Testis (tissue), 3 donors: ENCODE results near the gene SMCO2. TPM values are rescaled to one million over a fixed set of nuclear protein-coding genes. Genes with fewer than 3 reads are reported as not detected.

Experiments
- DNase-seq: peaks from one replicate; pipeline ENCODE4 v3.0.0-alpha.2; 2019
- H3K27ac ChIP-seq, 2 donors: fragments of 200-600 bp; sonication (generic); one replicate each; pipeline ENCODE4 v1.5.1; 2019
- H3K27me3 ChIP-seq: fragments of 200-600 bp; sonication (generic); one replicate; pipeline ENCODE4 v1.5.1; 2019
- H3K36me3 ChIP-seq: fragments of 200-600 bp; sonication (generic); one replicate; pipeline ENCODE4 v1.5.1; 2017; ENCODE audit warnings: low read depth; ENCODE audit errors: missing control alignments
- H3K4me1 ChIP-seq: fragments of 200-600 bp; sonication (generic); one replicate; pipeline ENCODE4 v1.5.1; 2019
- H3K4me3 ChIP-seq, 2 donors: fragments of 200-600 bp; sonication (generic); one replicate each; pipeline ENCODE4 v1.5.1; 2017 to 2019
- H3K9me3 ChIP-seq: fragments of 200-600 bp; sonication (generic); one replicate; pipeline ENCODE4 v1.5.1; 2017
- POLR2A ChIP-seq: fragments of 450-650 bp; IDR thresholded peaks from one replicate; pipeline ENCODE4 v1.6.1; 2017; ENCODE audit warnings: antibody characterized with exemption, mild to moderate bottlenecking, moderate library complexity
- WGBS, 2 donors: methylation state at CpG; one replicate each; pipeline ENCODE4 v1.1.5; 2018; 5-methylcytosine and 5-hydroxymethylcytosine counted together
- intact Hi-C: fragments of 100-400 bp; cut with DNase I; formaldehyde crosslinking; loops from one replicate; pipeline ENCODE4 v1.15.1; 2023; ENCODE audit warnings: low total_unique reads
- polyA plus RNA-seq: library from polyadenylated mRNA; stranded (reverse); fragments of 350-450 nt; fragmentation: Illumina TruSeq; extraction: RNeasy Lipid Tissue Mini Kit (QIAGEN cat#74804); gene quantifications from one replicate; pipeline ENCODE4 v1.2.3, GENCODE V29; 2014; ENCODE audit warnings: low read depth, low replicate concordance; ENCODE audit not compliant: insufficient read depth
- total RNA-seq, 2 donors: library from RNA; depleted of rRNA; stranded (reverse); fragments of >200 nt; gene quantifications; one replicate each; pipeline ENCODE4 v1.2.3, GENCODE V29; 2016
- TF ChIP-seq, protein P1 (sequence below), 3 experiments: fragments of 450-650 bp in 2 of 3; fragments of 200-600 bp in 1 of 3; sonication (generic) in 1 of 3; IDR thresholded peaks; one replicate each; pipeline ENCODE4 v1.5.1; 2016 to 2019; ENCODE audit warnings: antibody characterized with exemption in 3 of 3, mild to moderate bottlenecking in 2 of 3, moderate library complexity in 1 of 3

The SMCO2 gene
- total and polyA plus RNA-seq, 3 donors from 2014 or later = 1.5 to 4.6 TPM; not detected in 1

DNA sequence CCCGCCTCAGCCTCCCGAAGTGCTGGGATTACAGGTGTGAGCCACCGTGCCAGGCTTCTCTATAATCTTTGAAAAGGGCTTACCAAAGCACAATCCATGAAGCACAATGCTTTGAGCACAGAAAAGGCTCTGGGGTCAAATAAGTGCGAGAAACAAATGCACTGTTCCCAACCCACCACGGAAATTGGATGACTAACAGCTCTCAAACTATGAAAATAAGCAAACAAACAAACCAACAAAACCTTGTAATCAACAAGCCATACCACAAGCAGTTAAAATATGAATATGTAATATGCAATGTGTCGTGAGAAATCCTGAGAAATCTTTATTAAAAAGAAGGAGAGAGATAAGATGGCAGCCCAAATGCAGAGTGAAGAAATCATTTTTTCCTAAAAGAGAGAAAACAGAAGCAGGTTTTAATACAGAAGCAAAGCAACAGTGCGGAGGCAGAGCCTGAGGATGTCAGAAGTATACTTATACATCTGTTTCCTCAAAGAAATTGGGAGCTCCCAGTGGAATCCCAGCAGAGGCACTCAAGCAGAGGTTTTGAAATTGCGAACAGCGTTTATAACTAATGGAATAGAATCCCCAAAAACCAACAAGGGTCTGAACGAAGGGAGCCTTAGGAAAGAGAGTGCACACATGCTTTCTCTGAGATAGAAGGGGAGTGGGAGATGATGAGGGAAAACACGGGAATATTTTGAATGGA lies 17.1 kb downstream of the SMCO2 start:
- H3K27ac ChIP-seq = no peak overlapping the region
- no peak for DNase-seq

DNA sequence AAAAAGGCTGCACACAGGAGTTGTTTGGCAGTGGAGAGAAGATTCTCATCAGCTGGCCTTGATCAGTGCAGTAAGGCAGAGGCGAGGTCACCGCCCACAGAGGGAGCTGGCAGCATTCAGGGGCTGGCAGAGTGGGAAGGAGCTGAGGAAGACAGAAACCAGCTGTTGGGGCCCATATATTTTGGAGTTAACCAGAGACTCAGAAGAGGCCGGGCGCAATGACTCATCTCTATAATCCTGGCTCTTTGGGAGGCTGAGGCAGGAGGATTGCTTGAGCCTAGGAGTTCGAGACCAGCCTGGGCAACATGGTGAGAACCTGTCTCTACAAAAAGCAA lies 17.7 kb downstream of the SMCO2 start:
- Histone ChIP-seq H3K27me3 (no peaks in the 10 kb centered on the region), H3K27ac (no peak overlapping the region), H3K4me3 (no peak overlapping the region), H3K4me1 (no peaks in the 10 kb centered on the region), H3K36me3 (no peaks in the 10 kb centered on the region), H3K9me3 (no peaks in the 10 kb centered on the region)
- WGBS, 2 donors = 33 to 45% methylated on average over 5 of the region's 5 CpGs
- intact Hi-C loops = no loop called here
- peak; percentile 66 for DNase-seq
- TF ChIP-seq POLR2A = no peak
- TF ChIP-seq, protein P1, sequence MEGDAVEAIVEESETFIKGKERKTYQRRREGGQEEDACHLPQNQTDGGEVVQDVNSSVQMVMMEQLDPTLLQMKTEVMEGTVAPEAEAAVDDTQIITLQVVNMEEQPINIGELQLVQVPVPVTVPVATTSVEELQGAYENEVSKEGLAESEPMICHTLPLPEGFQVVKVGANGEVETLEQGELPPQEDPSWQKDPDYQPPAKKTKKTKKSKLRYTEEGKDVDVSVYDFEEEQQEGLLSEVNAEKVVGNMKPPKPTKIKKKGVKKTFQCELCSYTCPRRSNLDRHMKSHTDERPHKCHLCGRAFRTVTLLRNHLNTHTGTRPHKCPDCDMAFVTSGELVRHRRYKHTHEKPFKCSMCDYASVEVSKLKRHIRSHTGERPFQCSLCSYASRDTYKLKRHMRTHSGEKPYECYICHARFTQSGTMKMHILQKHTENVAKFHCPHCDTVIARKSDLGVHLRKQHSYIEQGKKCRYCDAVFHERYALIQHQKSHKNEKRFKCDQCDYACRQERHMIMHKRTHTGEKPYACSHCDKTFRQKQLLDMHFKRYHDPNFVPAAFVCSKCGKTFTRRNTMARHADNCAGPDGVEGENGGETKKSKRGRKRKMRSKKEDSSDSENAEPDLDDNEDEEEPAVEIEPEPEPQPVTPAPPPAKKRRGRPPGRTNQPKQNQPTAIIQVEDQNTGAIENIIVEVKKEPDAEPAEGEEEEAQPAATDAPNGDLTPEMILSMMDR (IDR thresholded peaks at IDR 0.05) = no peak

More for the DNA sequence above, 17.1 kb downstream of the SMCO2 start:
- intact Hi-C loops = no loop called here
- H3K4me1 ChIP-seq = no peaks in the 10 kb centered on the region
- WGBS, 2 donors = 59% methylated on average over 11 of the region's 11 CpGs
- H3K27me3 ChIP-seq = no peaks in the 10 kb centered on the region
- TF ChIP-seq POLR2A = no peak
- TF ChIP-seq, protein P1 (IDR thresholded peaks at IDR 0.05) = no peak
- H3K4me3 ChIP-seq = no peak overlapping the region
- H3K9me3 ChIP-seq = no peaks in the 10 kb centered on the region
- H3K36me3 ChIP-seq = no peaks in the 10 kb centered on the region

DNA sequence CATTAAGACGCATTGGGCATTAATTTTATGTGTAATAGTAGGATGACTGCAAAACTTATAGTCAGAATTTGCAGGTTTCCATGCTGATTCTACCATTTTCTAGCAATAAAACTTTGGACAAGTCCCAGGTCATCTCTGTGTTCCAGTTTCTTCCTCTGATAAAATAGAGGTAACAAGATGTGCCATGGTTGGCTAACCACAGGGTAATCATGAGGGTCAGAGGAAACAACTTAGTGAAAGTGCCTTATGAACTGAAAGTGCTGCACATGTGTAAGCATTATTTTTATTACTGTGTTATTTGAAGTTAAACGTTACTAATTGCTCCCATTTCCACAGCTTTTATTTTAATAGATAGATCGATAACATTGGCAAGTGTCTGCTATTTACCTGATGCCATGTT lies 21.1 kb downstream of the SMCO2 start:
- intact Hi-C loops = no loop called here
- Histone ChIP-seq H3K4me3 (no peak overlapping the region), H3K4me1 (no peaks in the 10 kb centered on the region), H3K27me3 (no peaks in the 10 kb centered on the region), H3K36me3 (no peaks in the 10 kb centered on the region), H3K9me3 (no peaks in the 10 kb centered on the region), H3K27ac (no peak overlapping the region)
- TF ChIP-seq, protein P1 (IDR thresholded peaks at IDR 0.05) = no peak
- TF ChIP-seq POLR2A = no peak
- WGBS, 2 donors = 87 to 93% methylated on average over 3 of the region's 3 CpGs
- DNase-seq = no peak

DNA sequence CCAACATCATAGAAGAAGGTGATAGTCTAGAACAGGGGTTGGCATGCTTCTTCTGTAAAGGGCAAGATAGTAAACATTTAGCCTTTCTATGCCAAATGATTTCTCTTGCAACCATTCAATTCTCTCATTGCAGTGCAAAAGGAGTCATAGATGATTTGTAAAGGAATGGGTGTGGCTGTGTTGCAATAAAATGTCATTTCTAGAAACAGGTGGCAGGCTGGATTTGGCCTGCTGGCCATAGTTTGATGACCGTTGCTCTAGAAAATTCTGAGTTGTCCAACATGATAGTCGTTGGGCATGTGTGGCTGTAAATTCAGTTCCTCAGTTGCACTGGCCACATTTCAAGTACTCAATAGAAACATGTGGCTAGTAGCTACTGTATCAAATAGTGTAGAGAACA lies 21.7 kb downstream of the SMCO2 start:
- DNase-seq = no peak
- TF ChIP-seq POLR2A = no peak
- TF ChIP-seq, protein P1 (IDR thresholded peaks at IDR 0.05) = no peak
- Histone ChIP-seq H3K27me3 (no peaks in the 10 kb centered on the region), H3K36me3 (no peaks in the 10 kb centered on the region), H3K4me3 (no peak overlapping the region), H3K27ac (no peak overlapping the region), H3K4me1 (no peaks in the 10 kb centered on the region), H3K9me3 (no peaks in the 10 kb centered on the region)
- 84 to 85% methylated on average over 2 of the region's 2 CpGs for WGBS, 2 donors
- intact Hi-C loops = no loop called here

DNA sequence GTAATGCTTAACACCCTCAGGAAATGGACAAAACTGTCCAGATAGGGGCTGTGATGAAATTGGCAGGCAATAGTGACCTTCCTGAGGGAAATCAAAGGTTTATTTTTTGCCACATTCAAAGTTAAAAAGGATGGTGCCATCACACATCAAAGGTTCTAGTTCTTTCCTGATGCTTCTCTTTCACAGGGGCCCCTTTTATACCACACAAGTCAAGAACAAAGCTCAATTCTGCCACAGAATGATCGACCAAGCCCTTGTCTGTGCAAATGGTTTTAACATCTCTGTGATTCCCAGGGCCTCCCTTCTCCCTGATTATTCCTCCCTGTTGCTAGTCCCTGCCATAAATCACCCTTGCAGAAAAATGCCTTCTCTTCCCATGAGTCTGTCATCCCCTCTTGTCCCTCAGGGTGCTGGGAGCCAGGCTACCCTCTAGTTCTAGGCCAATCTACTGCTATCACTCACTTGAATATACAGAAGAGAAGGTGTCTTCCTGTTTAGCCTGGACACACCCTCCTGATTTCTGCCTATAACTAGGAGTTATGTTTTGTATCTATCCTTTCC lies 22.7 kb downstream of the SMCO2 start:
- 44 to 48% methylated on average over 1 of the region's 1 CpG for WGBS, 2 donors
- no peak for DNase-seq
- Histone ChIP-seq H3K9me3 (no peaks in the 10 kb centered on the region), H3K27ac (no peak overlapping the region), H3K36me3 (no peaks in the 10 kb centered on the region), H3K27me3 (no peaks in the 10 kb centered on the region), H3K4me3 (no peak overlapping the region), H3K4me1 (peaks cover 2% of the 10 kb centered on the region)
- no peak for TF ChIP-seq POLR2A
- TF ChIP-seq, protein P1 (IDR thresholded peaks at IDR 0.05) = no peak
- intact Hi-C loops = no loop called here
